Esophagus squamous epithelium (tissue), 5 donors: ENCODE results near the gene LAMC3. TPM values are rescaled to one million over a fixed set of nuclear protein-coding genes. Genes with fewer than 3 reads are reported as not detected.

ENCODE experiments used
- DNase-seq: peaks from one replicate; lab custom pipeline; 2025; lab: John Stamatoyannopoulos, UW
- H3K27ac ChIP-seq, 4 donors: fragments of 200-600 bp; sonication (generic); one replicate each; pipeline ENCODE4 v1.5.1; 2016 to 2019; ENCODE audit warnings: mild to moderate bottlenecking in 1 of 4
- H3K27me3 ChIP-seq, 4 donors: fragments of 200-600 bp; sonication (generic); 1 replicate in 3 of 4; 2 replicates in 1 of 4; pipeline versions ENCODE4 v1.5.1 to v1.6.0; 2017 to 2021; ENCODE audit warnings: antibody characterized with exemption in 1 of 4
- H3K36me3 ChIP-seq, 3 donors: fragments of 200-600 bp; sonication (generic); one replicate each; pipeline ENCODE4 v1.5.1; 2016 to 2019
- H3K4me1 ChIP-seq, 3 donors: fragments of 200-600 bp; sonication (generic); one replicate each; pipeline ENCODE4 v1.5.1; 2017 to 2019
- H3K4me3 ChIP-seq, 4 donors: fragments of 200-600 bp; sonication (generic); 1 replicate in 3 of 4; 2 replicates in 1 of 4; pipeline ENCODE4 v1.5.1; 2016 to 2019; ENCODE audit warnings: mild to moderate bottlenecking in 2 of 4, moderate library complexity in 1 of 4
- H3K9me3 ChIP-seq, 3 donors: fragments of 200-600 bp; sonication (generic); one replicate each; pipeline ENCODE4 v1.5.1; 2016 to 2019
- CTCF ChIP-seq, 6 experiments: fragments of 450-650 bp in 4 of 6; fragments of 200-600 bp in 2 of 6; sonication (generic) in 2 of 6; IDR thresholded peaks; one replicate each; pipeline ENCODE4 v1.5.1; 2016 to 2019; ENCODE audit warnings: antibody characterized with exemption in 6 of 6, mild to moderate bottlenecking in 4 of 6, moderate library complexity in 4 of 6
- POLR2A ChIP-seq, 4 donors: fragments of 450-650 bp; IDR thresholded peaks; one replicate each; pipeline ENCODE4 v1.6.1; 2017; ENCODE audit warnings: antibody characterized with exemption in 4 of 4, mild to moderate bottlenecking in 4 of 4, moderate library complexity in 3 of 4
- WGBS, 2 donors: methylation state at CpG; one replicate each; pipeline ENCODE4 v1.1.5; 2018; 5-methylcytosine and 5-hydroxymethylcytosine counted together
- intact Hi-C: fragments of 100-400 bp; cut with DNase I; formaldehyde crosslinking; loops from one replicate; pipeline ENCODE4 v1.15.0; 2022
- total RNA-seq, 4 donors: library from RNA; depleted of rRNA; stranded (reverse); fragments of >200 nt; gene quantifications; one replicate each; pipeline ENCODE4 v1.1.0, GENCODE V29; 2016
- donor health status: DM: yes; HTN: yes; CAD: no.

The LAMC3 gene
- total RNA-seq, 4 donors from 2014 or later: 0.53 to 4.6 (median 2.7) TPM

- Histone ChIP-seq H3K4me1 (peaks cover 0 to 4% (median 0%) of the 10 kb centered on the region in 3 donors), H3K27me3 (no peaks in the 10 kb centered on the region), H3K27ac (peak overlapping the region in 2 of 4 donors; percentile 50 to 70), H3K36me3 (peaks cover 0 to 21% (median 0%) of the 10 kb centered on the region in 3 donors), H3K9me3 (no peaks in the 10 kb centered on the region), H3K4me3 (no peak overlapping the region)
- WGBS, 2 donors: 75 to 87% methylated on average over 2 to 4 of the region's 4 CpGs
- TF ChIP-seq POLR2A (IDR thresholded peaks at IDR 0.05): no peak
- no peak for DNase-seq
- intact Hi-C loops: no loop called here
Observed at GRCh38 chr9:131117762-131118145, 108.8 kb downstream of the LAMC3 start.

GRCh38 chr9:131119600-131119999 is 110.6 kb downstream of the LAMC3 start:
- no peaks in the 10 kb centered on the region for H3K9me3 ChIP-seq
- no peaks in the 10 kb centered on the region for H3K27me3 ChIP-seq
- H3K27ac ChIP-seq: no peak overlapping the region
- H3K4me3 ChIP-seq: no peak overlapping the region
- no peak for TF ChIP-seq CTCF (IDR thresholded peaks at IDR 0.05)
- no peak for TF ChIP-seq POLR2A (IDR thresholded peaks at IDR 0.05)
- no peak for DNase-seq
- peaks cover 0 to 21% (median 0%) of the 10 kb centered on the region in 3 donors for H3K36me3 ChIP-seq
- 69 to 74% methylated on average over 6 to 8 of the region's 8 CpGs for WGBS, 2 donors
- H3K4me1 ChIP-seq: peaks cover 2 to 7% (median 3%) of the 10 kb centered on the region in 3 donors
- intact Hi-C loops: no loop called here

GRCh38 chr9:131120620-131121228 is 111.8 kb downstream of the LAMC3 start:
- Histone ChIP-seq H3K4me3 (no peak overlapping the region), H3K4me1 (peaks cover 5 to 13% (median 7%) of the 10 kb centered on the region in 3 donors), H3K27me3 (no peaks in the 10 kb centered on the region), H3K27ac (no peak overlapping the region), H3K36me3 (peaks cover 0 to 21% (median 0%) of the 10 kb centered on the region in 3 donors), H3K9me3 (no peaks in the 10 kb centered on the region)
- TF ChIP-seq CTCF (IDR thresholded peaks at IDR 0.05) (no peak), POLR2A (IDR thresholded peaks at IDR 0.05) (no peak)
- WGBS, 2 donors: 97 to 100% methylated on average over 1 to 3 of the region's 7 CpGs
- intact Hi-C loops: no loop called here
- DNase-seq: no peak

GRCh38 chr9:131121346-131121745 is 112.4 kb downstream of the LAMC3 start:
- 88% methylated on average over 2 of the region's 2 CpGs; no CpG with 5 or more reads in 1 of the 2 donors for WGBS, 2 donors

GRCh38 chr9:131122158-131122557 is 113.2 kb downstream of the LAMC3 start:
- intact Hi-C loops: no loop called here
- Histone ChIP-seq H3K4me3 (no peak overlapping the region), H3K4me1 (peaks cover 13 to 27% (median 15%) of the 10 kb centered on the region in 3 donors), H3K27me3 (no peaks in the 10 kb centered on the region), H3K36me3 (peaks cover 0 to 21% (median 0%) of the 10 kb centered on the region in 3 donors), H3K9me3 (no peaks in the 10 kb centered on the region), H3K27ac (no peak overlapping the region)
- 82 to 93% methylated on average over 2 of the region's 2 CpGs for WGBS, 2 donors
- DNase-seq: no peak
- TF ChIP-seq POLR2A (IDR thresholded peaks at IDR 0.05): no peak
- TF ChIP-seq CTCF (IDR thresholded peaks at IDR 0.05): no peak

More at GRCh38 chr9:131121346-131121745, 112.4 kb downstream of the LAMC3 start:
- intact Hi-C loops: no loop called here
- Histone ChIP-seq H3K4me1 (peaks cover 8 to 19% (median 11%) of the 10 kb centered on the region in 3 donors), H3K4me3 (no peak overlapping the region), H3K27me3 (no peaks in the 10 kb centered on the region), H3K27ac (no peak overlapping the region), H3K9me3 (no peaks in the 10 kb centered on the region), H3K36me3 (peaks cover 0 to 21% (median 0%) of the 10 kb centered on the region in 3 donors)
- DNase-seq: no peak
- no peak for TF ChIP-seq POLR2A (IDR thresholded peaks at IDR 0.05)
- TF ChIP-seq CTCF (IDR thresholded peaks at IDR 0.05): no peak
